Thymus (tissue), 11 donors: ENCODE data around the gene RTN4RL1. TPM values are rescaled to one million over a fixed set of nuclear protein-coding genes. Genes with fewer than 3 reads are reported as not detected.
"Not testable (repeated sequence)": the region's sequence is repeated elsewhere in the genome, so short reads cannot be mapped to it uniquely, and the experiment has no call there.

Source experiments
- DNase-seq, 9 donors: peaks; one replicate each; pipeline ENCODE4 v3.0.0-alpha.2; 2013; ENCODE audit warnings: low spot score in 9 of 9, low read depth in 6 of 9, missing footprints in 1 of 9
- H3K27ac ChIP-seq, 2 donors: one replicate each; pipeline ENCODE4 v1.5.1; 2013; ENCODE audit warnings: control low read depth in 1 of 2, low read depth in 1 of 2, low read length in 1 of 2, mild to moderate bottlenecking in 1 of 2, moderate library complexity in 1 of 2
- H3K27me3 ChIP-seq, 2 donors: one replicate each; pipeline ENCODE4 v1.5.1; 2013; ENCODE audit warnings: low read length in 1 of 2; ENCODE audit not compliant: control insufficient read depth in 2 of 2, insufficient read depth in 1 of 2
- H3K36me3 ChIP-seq, 2 donors: one replicate each; pipeline ENCODE4 v1.5.1; 2013; ENCODE audit warnings: low read length in 1 of 2, mild to moderate bottlenecking in 1 of 2, moderate library complexity in 1 of 2; ENCODE audit not compliant: control insufficient read depth in 2 of 2, insufficient read depth in 2 of 2
- H3K4me1 ChIP-seq, 2 donors: one replicate each; pipeline ENCODE4 v1.5.1; 2013; ENCODE audit warnings: low read length in 2 of 2; ENCODE audit not compliant: control insufficient read depth in 2 of 2, insufficient read depth in 2 of 2
- H3K4me3 ChIP-seq, 2 donors: one replicate each; pipeline ENCODE4 v1.5.1; 2013; ENCODE audit warnings: low read length in 2 of 2, control low read depth in 1 of 2, mild to moderate bottlenecking in 1 of 2
- H3K9me3 ChIP-seq, 2 donors: one replicate each; pipeline ENCODE4 v1.5.1; 2013; ENCODE audit warnings: low read length in 1 of 2, mild to moderate bottlenecking in 1 of 2; ENCODE audit not compliant: control insufficient read depth in 2 of 2, insufficient read depth in 1 of 2
- WGBS: extraction: QIAGEN DNeasy Blood & Tissue Kit; methylation state at CpG from one replicate; pipeline ENCODE4 v1.1.7; 2013; 5-methylcytosine and 5-hydroxymethylcytosine counted together
- polyA plus RNA-seq: library from polyadenylated mRNA; stranded (reverse); fragments of 200-250 nt; gene quantifications from one replicate; pipeline ENCODE4 v1.2.3, GENCODE V29; 2013
- total RNA-seq: library from RNA; stranded (reverse); fragments of 120-200 nt; gene quantifications from one replicate; pipeline ENCODE4 v1.2.4, GENCODE V29; 2013
- donor health status: healthy.

The RTN4RL1 gene
- total and polyA plus RNA-seq, 2 donors: 0.52 to 0.68 TPM

DNA sequence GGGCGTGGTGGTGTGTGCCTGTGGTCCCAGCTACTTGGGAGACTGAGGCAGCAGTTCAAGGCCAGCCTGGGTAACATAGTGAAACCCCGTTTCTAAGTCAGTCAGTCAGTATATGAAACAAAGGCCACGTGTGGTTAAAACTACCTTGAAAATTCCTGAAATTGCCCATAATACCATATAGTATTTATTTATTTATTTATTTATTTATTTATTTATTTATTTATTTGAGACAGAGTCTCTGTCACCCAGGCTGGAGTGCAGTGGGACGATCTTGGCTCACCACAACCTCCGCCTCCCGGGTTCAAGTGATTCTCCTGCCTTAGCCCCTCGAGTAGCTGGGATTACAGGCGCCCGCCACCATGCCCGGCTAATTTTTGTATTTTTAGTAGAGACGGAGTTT is 129.7 kb downstream of the RTN4RL1 start:
- H3K36me3 ChIP-seq: peaks cover 58 to 73% of the 10 kb centered on the region in 2 donors
- not testable (repeated sequence) for H3K4me1 ChIP-seq, DNase-seq, H3K4me3 ChIP-seq, H3K27me3 ChIP-seq, H3K27ac ChIP-seq, H3K9me3 ChIP-seq
- whole genome bisulfite sequencing: 98% methylated on average over 11 of the region's 11 CpGs

DNA sequence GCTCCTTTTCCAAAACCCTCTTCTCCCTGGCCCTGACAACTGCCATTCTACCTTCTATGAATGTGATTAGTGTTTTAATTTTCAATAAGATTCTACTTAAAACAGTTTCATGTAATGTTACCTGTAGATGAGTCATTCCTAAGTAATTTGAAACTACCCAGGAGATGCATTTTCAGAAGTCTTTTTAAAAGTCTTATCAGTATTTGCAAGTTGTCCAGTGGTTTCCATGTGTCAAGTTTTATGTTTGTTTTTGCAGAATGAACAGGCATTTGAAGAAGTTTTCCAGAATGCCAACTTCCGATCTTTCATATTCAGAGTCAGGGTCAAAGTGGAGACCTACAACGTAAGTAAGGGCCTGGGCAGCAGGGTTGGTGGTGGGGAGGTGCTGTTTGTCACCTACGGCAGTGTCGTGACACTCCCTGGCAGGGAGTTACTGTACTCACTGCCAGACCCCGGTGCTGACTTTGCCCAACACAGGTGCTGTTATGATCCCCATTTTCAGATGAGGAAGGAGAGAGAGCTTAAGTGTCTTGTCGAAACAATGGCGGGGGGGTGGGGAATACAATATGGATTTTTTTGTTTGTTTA is 130.3 kb downstream of the RTN4RL1 start:
- peaks cover 60 to 76% of the 10 kb centered on the region in 2 donors for H3K36me3 ChIP-seq
- no peak overlapping the region for H3K4me3 ChIP-seq
- H3K27ac ChIP-seq: no peak overlapping the region
- no peak for DNase-seq
- no peaks in the 10 kb centered on the region for H3K27me3 ChIP-seq
- WGBS: over 99% methylated on average over 7 of the region's 7 CpGs
- no peaks in the 10 kb centered on the region for H3K9me3 ChIP-seq
- no peaks in the 10 kb centered on the region for H3K4me1 ChIP-seq

DNA sequence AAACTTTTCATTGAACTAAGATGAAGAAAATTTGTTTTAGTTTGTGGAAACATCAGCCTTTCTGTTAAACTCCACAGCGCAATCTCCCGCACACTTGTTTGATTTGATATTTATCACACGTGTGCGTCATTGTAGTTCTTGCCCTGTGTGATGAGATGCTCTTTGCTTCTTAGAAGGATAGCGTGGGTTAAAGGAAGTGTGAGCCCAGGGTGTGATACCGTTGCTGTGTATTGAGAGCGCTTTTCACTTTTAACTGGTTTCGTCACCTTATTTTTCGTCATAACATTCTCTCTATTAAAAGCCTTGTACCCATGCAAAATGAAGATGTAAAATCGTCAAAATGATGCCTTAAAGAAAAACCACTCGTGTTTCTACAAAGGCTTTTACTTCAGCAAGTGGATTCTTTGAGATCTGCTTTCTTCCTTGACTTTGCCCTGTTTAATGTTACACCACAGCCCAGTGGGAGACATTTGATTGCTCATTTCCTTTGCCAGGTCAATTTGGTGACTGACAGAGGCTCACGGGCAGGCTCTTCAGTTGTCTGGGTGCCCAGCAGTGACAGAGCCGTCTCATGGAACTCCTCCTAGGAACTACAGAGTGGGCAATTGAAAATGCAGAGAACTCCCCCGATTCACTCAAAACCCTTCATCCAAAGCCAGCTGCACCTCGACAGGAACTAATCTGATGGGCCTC is 134.2 kb downstream of the RTN4RL1 start:
- H3K27ac ChIP-seq: no peak overlapping the region
- no peak overlapping the region for H3K4me3 ChIP-seq
- H3K4me1 ChIP-seq: no peaks in the 10 kb centered on the region
- DNase-seq: no peak
- H3K36me3 ChIP-seq: peaks cover 62 to 77% of the 10 kb centered on the region in 2 donors
- no peaks in the 10 kb centered on the region for H3K27me3 ChIP-seq
- H3K9me3 ChIP-seq: no peaks in the 10 kb centered on the region
- WGBS: 94% methylated on average over 15 of the region's 15 CpGs

DNA sequence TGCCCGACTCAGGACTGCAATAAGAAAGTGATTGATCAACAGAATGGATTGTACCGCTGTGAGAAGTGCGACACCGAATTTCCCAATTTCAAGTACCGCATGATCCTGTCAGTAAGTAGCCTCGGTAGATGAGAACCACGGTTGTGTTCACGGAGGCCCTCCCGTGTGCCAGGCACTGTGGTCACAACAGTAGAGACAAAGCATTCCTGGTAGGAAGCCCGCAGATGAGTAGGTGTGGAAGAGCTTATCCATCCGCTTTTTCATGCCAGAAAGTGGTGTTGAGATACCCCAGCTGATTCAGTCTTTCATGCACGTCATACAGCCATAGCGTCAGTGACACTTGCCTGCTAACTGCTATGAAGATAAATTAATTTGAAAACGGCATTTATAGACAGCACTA is 136.4 kb downstream of the RTN4RL1 start:
- Histone ChIP-seq H3K27me3 (no peaks in the 10 kb centered on the region), H3K9me3 (no peaks in the 10 kb centered on the region), H3K4me3 (no peak overlapping the region), H3K4me1 (no peaks in the 10 kb centered on the region), H3K27ac (no peak overlapping the region), H3K36me3 (peaks cover 67 to 85% of the 10 kb centered on the region in 2 donors)
- no peak for DNase-seq
- WGBS: 98% methylated on average over 14 of the region's 14 CpGs

Other genes with a start within 250 kb of the RTN4RL1 start
- 7.0 TPM for gene SMYD4, start 195.4 kb downstream of the RTN4RL1 start, total RNA-seq
- 8.1 TPM for gene SMYD4, start 195.4 kb downstream of the RTN4RL1 start, polyA plus RNA-seq
- 33.9 TPM for gene RPA1, start 195.3 kb downstream of the RTN4RL1 start, total RNA-seq
- 33.0 TPM for gene RPA1, start 195.3 kb downstream of the RTN4RL1 start, polyA plus RNA-seq
- gene DPH1, start 4.8 kb upstream of the RTN4RL1 start, total RNA-seq: 16.5 TPM
- gene DPH1, start 4.8 kb upstream of the RTN4RL1 start, polyA plus RNA-seq: 26.4 TPM
- 39.8 TPM for gene OVCA2, start 16.7 kb upstream of the RTN4RL1 start, total RNA-seq
- gene OVCA2, start 16.7 kb upstream of the RTN4RL1 start, polyA plus RNA-seq: 81.8 TPM
- 11.8 TPM for gene HIC1, start 29.8 kb upstream of the RTN4RL1 start, total RNA-seq
- gene HIC1, start 29.8 kb upstream of the RTN4RL1 start, polyA plus RNA-seq: 4.2 TPM